HG02571 (cell line): ENCODE results near the gene MLF2.

Source experiments
- ATAC-seq: cut with Tn5 transposase; IDR thresholded peaks from one replicate; pipeline ENCODE4 v1.9.1; 2021; ENCODE audit warnings: mild to moderate bottlenecking, moderate library complexity; ENCODE audit not compliant: unreplicated experiment

Gene MLF2

GRCh38 chr12:6698352-6699046, 54.4 kb downstream of the MLF2 start:
- ATAC-seq: no peak
